ENCODE data around the gene CD300H.

The CD300H gene

GRCh38 chr17:74554909-74555308 lies 12.4 kb downstream of the CD300H start:
- no peaks in the 10 kb centered on the region for H3K27me3 ChIP-seq (replicated peaks; ENCODE audit: control insufficient read depth, insufficient read depth, low read length, poor library complexity, severe bottlenecking)
- H3K4me1 ChIP-seq (ENCODE audit: control insufficient read depth, insufficient read depth, low read length, poor library complexity, severe bottlenecking), result no peaks in the 10 kb centered on the region
- DNase-seq, result no peak
- H3K9me3 ChIP-seq (ENCODE audit: control insufficient read depth, low read length), result no peaks in the 10 kb centered on the region
- no peaks in the 10 kb centered on the region for H3K36me3 ChIP-seq (ENCODE audit: control insufficient read depth, insufficient read depth, low read length)
- no peak overlapping the region for H3K4me3 ChIP-seq (ENCODE audit: insufficient read depth, low read depth, low read length, poor library complexity, severe bottlenecking)
- H3K27ac ChIP-seq (ENCODE audit: insufficient read depth, low read length, poor library complexity, severe bottlenecking), result no peak overlapping the region

GRCh38 chr17:74552037-74552436 lies 15.3 kb downstream of the CD300H start:
- no peaks in the 10 kb centered on the region for H3K36me3 ChIP-seq (ENCODE audit: control insufficient read depth, insufficient read depth, low read length)
- no peak for DNase-seq
- no peak overlapping the region for H3K27ac ChIP-seq (ENCODE audit: insufficient read depth, low read length, poor library complexity, severe bottlenecking)
- H3K4me1 ChIP-seq (ENCODE audit: control insufficient read depth, insufficient read depth, low read length, poor library complexity, severe bottlenecking), result no peaks in the 10 kb centered on the region
- no peaks in the 10 kb centered on the region for H3K9me3 ChIP-seq (ENCODE audit: control insufficient read depth, low read length)
- H3K27me3 ChIP-seq (replicated peaks; ENCODE audit: control insufficient read depth, insufficient read depth, low read length, poor library complexity, severe bottlenecking), result no peaks in the 10 kb centered on the region
- no peak overlapping the region for H3K4me3 ChIP-seq (ENCODE audit: insufficient read depth, low read depth, low read length, poor library complexity, severe bottlenecking)

DNA sequence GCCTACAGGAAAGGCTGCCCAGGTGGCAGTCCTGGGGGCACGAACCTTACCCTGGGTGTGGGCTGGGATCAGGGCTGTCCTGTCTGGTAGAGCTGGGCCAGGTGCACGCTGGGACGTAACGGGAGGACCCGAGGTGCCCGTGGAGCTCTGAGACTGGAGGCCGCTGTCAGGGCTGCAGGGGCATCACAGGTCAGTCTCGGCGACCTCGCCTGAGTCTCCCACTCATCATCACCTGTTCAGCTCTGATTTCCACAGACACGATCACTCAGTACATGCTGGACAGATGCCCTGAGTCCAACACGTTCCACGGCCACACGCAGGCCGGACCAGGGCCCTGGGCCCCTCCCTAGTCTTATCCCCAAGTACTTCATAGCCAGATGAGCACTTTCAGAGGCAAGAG lies 16.7 kb downstream of the CD300H start:
- Histone ChIP-seq H3K9me3 (ENCODE audit: control insufficient read depth, low read length) (no peaks in the 10 kb centered on the region), H3K27ac (ENCODE audit: insufficient read depth, low read length, poor library complexity, severe bottlenecking) (no peak overlapping the region), H3K4me3 (ENCODE audit: insufficient read depth, low read depth, low read length, poor library complexity, severe bottlenecking) (no peak overlapping the region), H3K27me3 (replicated peaks; ENCODE audit: control insufficient read depth, insufficient read depth, low read length, poor library complexity, severe bottlenecking) (no peaks in the 10 kb centered on the region), H3K4me1 (ENCODE audit: control insufficient read depth, insufficient read depth, low read length, poor library complexity, severe bottlenecking) (no peaks in the 10 kb centered on the region), H3K36me3 (ENCODE audit: control insufficient read depth, insufficient read depth, low read length) (no peaks in the 10 kb centered on the region)
- DNase-seq, result no peak

GRCh38 chr17:74549343-74549742 lies 18.0 kb downstream of the CD300H start:
- H3K4me3 ChIP-seq (ENCODE audit: insufficient read depth, low read depth, low read length, poor library complexity, severe bottlenecking), result no peak overlapping the region
- DNase-seq, result no peak
- H3K9me3 ChIP-seq (ENCODE audit: control insufficient read depth, low read length), result no peaks in the 10 kb centered on the region
- H3K36me3 ChIP-seq (ENCODE audit: control insufficient read depth, insufficient read depth, low read length), result no peaks in the 10 kb centered on the region
- H3K27me3 ChIP-seq (replicated peaks; ENCODE audit: control insufficient read depth, insufficient read depth, low read length, poor library complexity, severe bottlenecking), result no peaks in the 10 kb centered on the region
- no peaks in the 10 kb centered on the region for H3K4me1 ChIP-seq (ENCODE audit: control insufficient read depth, insufficient read depth, low read length, poor library complexity, severe bottlenecking)
- no peak overlapping the region for H3K27ac ChIP-seq (ENCODE audit: insufficient read depth, low read length, poor library complexity, severe bottlenecking)

DNA sequence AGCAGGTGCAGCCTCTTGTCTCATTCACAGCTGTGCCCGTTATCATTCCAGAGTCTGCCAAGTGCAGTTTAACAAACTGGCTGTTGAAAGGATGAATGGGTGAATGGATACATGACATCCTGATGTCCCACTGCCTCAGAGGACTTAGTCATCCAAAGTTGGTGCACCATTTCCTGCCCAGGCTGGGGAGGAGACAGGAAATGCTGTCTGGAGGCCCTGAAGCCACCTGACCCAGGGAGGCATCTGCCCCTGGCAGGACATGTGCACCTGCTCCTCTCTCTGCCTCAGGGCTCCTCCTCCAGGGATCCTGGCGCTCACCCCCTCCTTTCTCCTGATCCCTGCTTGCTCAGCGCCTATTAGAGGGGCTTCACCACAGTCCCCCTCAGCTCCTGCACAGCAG lies 19.6 kb downstream of the CD300H start:
- Histone ChIP-seq H3K9me3 (ENCODE audit: control insufficient read depth, low read length) (no peaks in the 10 kb centered on the region), H3K4me3 (ENCODE audit: insufficient read depth, low read depth, low read length, poor library complexity, severe bottlenecking) (no peak overlapping the region), H3K36me3 (ENCODE audit: control insufficient read depth, insufficient read depth, low read length) (no peaks in the 10 kb centered on the region), H3K4me1 (ENCODE audit: control insufficient read depth, insufficient read depth, low read length, poor library complexity, severe bottlenecking) (no peaks in the 10 kb centered on the region), H3K27ac (ENCODE audit: insufficient read depth, low read length, poor library complexity, severe bottlenecking) (no peak overlapping the region), H3K27me3 (replicated peaks; ENCODE audit: control insufficient read depth, insufficient read depth, low read length, poor library complexity, severe bottlenecking) (no peaks in the 10 kb centered on the region)
- no peak for DNase-seq

DNA sequence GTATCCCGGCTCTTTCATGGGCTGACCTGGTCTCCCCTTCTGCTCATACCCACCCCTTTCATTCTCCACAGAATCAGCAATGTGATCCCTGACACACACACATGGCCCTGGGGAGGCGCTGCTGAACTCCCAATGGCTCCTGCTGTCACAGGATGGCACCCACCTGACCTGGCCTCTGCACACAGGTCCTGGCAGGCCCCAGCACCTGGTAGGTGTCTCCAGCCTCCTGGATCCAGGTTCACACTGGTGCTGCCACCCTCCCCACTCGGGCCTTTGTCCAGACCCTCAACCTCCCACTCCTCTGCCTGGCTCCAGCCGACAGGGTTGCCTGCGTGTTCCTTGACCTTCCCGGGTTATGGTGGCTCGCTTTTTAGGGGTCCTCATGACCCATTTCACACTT lies 20.0 kb downstream of the CD300H start:
- Histone ChIP-seq H3K27me3 (replicated peaks; ENCODE audit: control insufficient read depth, insufficient read depth, low read length, poor library complexity, severe bottlenecking) (no peaks in the 10 kb centered on the region), H3K36me3 (ENCODE audit: control insufficient read depth, insufficient read depth, low read length) (no peaks in the 10 kb centered on the region), H3K27ac (ENCODE audit: insufficient read depth, low read length, poor library complexity, severe bottlenecking) (no peak overlapping the region), H3K4me3 (ENCODE audit: insufficient read depth, low read depth, low read length, poor library complexity, severe bottlenecking) (no peak overlapping the region), H3K4me1 (ENCODE audit: control insufficient read depth, insufficient read depth, low read length, poor library complexity, severe bottlenecking) (no peaks in the 10 kb centered on the region), H3K9me3 (ENCODE audit: control insufficient read depth, low read length) (no peaks in the 10 kb centered on the region)
- DNase-seq, result no peak

GRCh38 chr17:74546586-74546985 lies 20.7 kb downstream of the CD300H start:
- no peaks in the 10 kb centered on the region for H3K27me3 ChIP-seq (replicated peaks; ENCODE audit: control insufficient read depth, insufficient read depth, low read length, poor library complexity, severe bottlenecking)
- no peak overlapping the region for H3K4me3 ChIP-seq (ENCODE audit: insufficient read depth, low read depth, low read length, poor library complexity, severe bottlenecking)
- DNase-seq, result no peak
- no peaks in the 10 kb centered on the region for H3K4me1 ChIP-seq (ENCODE audit: control insufficient read depth, insufficient read depth, low read length, poor library complexity, severe bottlenecking)
- H3K9me3 ChIP-seq (ENCODE audit: control insufficient read depth, low read length), result no peaks in the 10 kb centered on the region
- H3K27ac ChIP-seq (ENCODE audit: insufficient read depth, low read length, poor library complexity, severe bottlenecking), result no peak overlapping the region
- no peaks in the 10 kb centered on the region for H3K36me3 ChIP-seq (ENCODE audit: control insufficient read depth, insufficient read depth, low read length)

DNA sequence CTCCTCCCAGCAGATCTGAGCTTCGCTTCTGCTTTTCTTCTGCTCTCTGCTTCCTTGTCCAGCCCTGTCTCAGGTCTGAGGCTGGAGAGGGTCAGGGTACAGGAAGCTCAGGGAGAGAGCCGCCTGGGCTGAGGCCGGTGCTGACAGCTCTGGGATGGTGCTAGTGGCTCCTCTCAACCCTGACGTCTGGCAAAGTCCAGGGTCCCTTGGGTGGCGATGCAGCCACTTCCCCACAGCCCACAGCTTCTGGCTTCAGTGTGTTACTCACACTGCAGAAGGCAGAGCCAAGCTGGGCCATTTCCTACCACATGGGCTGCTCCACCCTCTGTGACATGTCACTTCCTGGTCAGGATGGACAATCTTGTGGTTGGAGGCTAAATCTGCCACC lies 21.5 kb downstream of the CD300H start, which contains the start of gene CD300C:
Gene CD300C, minus strand, starts transcription at position 273 of the 388 bp plus-strand sequence. CDS start 333 bp downstream, outside the sequence.
- no peaks in the 10 kb centered on the region for H3K4me1 ChIP-seq (ENCODE audit: control insufficient read depth, insufficient read depth, low read length, poor library complexity, severe bottlenecking)
- no peaks in the 10 kb centered on the region for H3K27me3 ChIP-seq (replicated peaks; ENCODE audit: control insufficient read depth, insufficient read depth, low read length, poor library complexity, severe bottlenecking)
- DNase-seq, result no peak
- no peaks in the 10 kb centered on the region for H3K36me3 ChIP-seq (ENCODE audit: control insufficient read depth, insufficient read depth, low read length)
- H3K9me3 ChIP-seq (ENCODE audit: control insufficient read depth, low read length), result no peaks in the 10 kb centered on the region
- no peak within 1 kb of the TSS for H3K27ac ChIP-seq (ENCODE audit: insufficient read depth, low read length, poor library complexity, severe bottlenecking)
- no peak within 1 kb of the TSS for H3K4me3 ChIP-seq (ENCODE audit: insufficient read depth, low read depth, low read length, poor library complexity, severe bottlenecking)

- Histone ChIP-seq H3K4me1 (ENCODE audit: control insufficient read depth, insufficient read depth, low read length, poor library complexity, severe bottlenecking) (no peaks in the 10 kb centered on the region), H3K27me3 (replicated peaks; ENCODE audit: control insufficient read depth, insufficient read depth, low read length, poor library complexity, severe bottlenecking) (no peaks in the 10 kb centered on the region), H3K27ac (ENCODE audit: insufficient read depth, low read length, poor library complexity, severe bottlenecking) (no peak overlapping the region), H3K36me3 (ENCODE audit: control insufficient read depth, insufficient read depth, low read length) (no peaks in the 10 kb centered on the region), H3K4me3 (ENCODE audit: insufficient read depth, low read depth, low read length, poor library complexity, severe bottlenecking) (no peak overlapping the region), H3K9me3 (ENCODE audit: control insufficient read depth, low read length) (no peaks in the 10 kb centered on the region)
- DNase-seq, result no peak
These were observed 22.1 kb downstream of the CD300H start for GRCh38 chr17:74544991-74545842.

GRCh38 chr17:74543891-74544760 lies 23.2 kb downstream of the CD300H start:
- Histone ChIP-seq H3K27ac (ENCODE audit: insufficient read depth, low read length, poor library complexity, severe bottlenecking) (no peak overlapping the region), H3K4me1 (ENCODE audit: control insufficient read depth, insufficient read depth, low read length, poor library complexity, severe bottlenecking) (no peaks in the 10 kb centered on the region), H3K27me3 (replicated peaks; ENCODE audit: control insufficient read depth, insufficient read depth, low read length, poor library complexity, severe bottlenecking) (no peaks in the 10 kb centered on the region), H3K36me3 (ENCODE audit: control insufficient read depth, insufficient read depth, low read length) (no peaks in the 10 kb centered on the region), H3K4me3 (ENCODE audit: insufficient read depth, low read depth, low read length, poor library complexity, severe bottlenecking) (no peak overlapping the region), H3K9me3 (ENCODE audit: control insufficient read depth, low read length) (no peaks in the 10 kb centered on the region)
- DNase-seq, result no peak
